AML-193 (cell line): ENCODE measurements around the gene FBLN5.
"Not testable (repeated sequence)": the region's sequence is repeated elsewhere in the genome, so short reads cannot be mapped to it uniquely, and the experiment has no call there.

Experiments
- DNase-seq, 2 experiments: peaks; one replicate each; lab custom pipeline; 2025; lab: John Stamatoyannopoulos, UW

FBLN5 gene

GRCh38 chr14:91866061-91866460, 81.4 kb downstream of the FBLN5 start:
- no peak for DNase-seq

DNA sequence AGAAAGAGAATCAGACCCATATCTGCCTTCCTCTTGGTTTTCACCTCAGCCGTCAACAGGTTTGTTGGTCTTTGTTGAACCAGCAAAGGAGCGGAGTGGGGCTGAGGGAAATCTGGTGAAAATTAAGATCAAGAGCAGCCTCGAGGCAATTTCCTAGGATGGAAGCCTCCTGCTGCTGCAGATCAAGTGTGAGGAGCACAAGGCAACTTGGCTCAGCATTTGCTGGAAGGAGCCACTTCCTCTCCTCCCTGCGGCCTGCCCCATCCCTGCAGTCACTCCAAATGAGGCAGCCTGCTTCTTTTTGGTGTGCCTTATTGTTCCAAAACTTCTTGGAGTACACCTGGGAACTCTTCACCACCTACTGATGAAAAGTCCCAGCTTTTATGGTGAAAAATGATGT, 85.1 kb downstream of the FBLN5 start:
- no peak for DNase-seq

DNA sequence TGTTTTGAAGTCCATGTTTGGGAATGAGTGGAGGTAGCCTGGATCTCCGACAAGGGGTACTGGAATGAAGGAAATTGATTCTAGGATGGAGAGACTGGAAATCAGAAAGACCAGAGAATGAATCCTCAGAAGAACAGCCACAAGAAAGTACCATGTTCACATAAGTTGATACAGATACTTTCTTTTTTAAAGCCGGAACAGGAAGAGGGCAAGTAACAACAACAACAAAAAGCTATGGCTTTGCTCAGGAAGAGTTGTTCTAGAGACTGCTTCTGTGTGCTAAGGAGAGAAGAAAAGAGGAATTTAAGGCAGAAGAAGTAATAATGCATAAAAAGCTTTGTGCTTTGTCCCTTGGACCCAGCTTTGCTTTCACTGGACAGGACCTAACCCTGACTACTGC, 86.4 kb downstream of the FBLN5 start:
- no peak for DNase-seq

GRCh38 chr14:91860238-91860637, 87.3 kb downstream of the FBLN5 start:
- no peak for DNase-seq

GRCh38 chr14:91858536-91859275, 88.8 kb downstream of the FBLN5 start:
- DNase-seq: no peak

DNA sequence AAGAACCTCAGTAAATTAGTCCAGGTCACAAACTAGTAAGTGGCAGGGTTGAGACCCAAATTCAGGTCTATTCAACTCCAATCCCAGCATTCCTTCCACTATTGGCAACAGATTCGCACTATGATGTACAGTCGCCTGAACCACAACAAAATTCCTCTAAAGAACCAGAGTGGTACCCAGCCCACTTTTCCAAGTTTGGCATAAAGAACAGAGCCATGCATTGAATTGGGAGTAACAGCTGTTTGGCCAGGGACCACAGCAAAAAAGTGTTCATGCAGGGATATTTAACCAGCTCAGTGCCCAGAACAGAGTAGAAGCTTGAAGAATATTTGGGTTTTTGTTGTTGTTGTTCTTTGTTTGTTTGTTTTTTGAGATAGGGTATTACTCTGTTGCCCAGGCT, 89.9 kb downstream of the FBLN5 start:
- no peak for DNase-seq

DNA sequence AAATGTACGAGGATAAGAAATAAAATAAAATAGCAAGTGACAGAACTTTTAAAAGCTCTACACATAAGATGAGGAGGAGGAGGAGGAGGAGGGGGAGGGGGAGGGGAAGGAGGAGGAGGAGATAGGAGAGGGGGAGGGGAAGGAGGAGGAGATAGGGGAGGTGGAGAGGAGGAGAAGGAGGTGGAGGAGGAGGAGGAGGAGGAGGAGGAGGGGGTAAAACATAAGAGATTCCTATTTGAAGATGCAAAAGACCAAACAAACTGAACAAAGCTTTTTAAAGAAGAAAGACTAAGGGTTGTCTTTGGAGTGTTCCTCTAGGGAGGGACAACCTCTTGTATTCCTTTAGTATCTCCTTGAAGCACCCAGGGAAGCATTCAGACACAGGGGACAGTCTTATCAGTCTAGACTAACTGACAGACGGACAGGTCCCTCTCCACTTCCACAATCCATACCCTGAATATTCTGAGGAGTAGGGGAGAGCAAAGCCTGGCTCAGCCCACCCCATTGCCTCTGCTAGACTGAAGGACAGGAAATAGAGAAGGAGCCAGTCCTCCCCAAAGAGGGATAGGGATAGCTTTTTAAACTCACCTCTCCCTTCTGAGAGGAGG, 93.1 kb downstream of the FBLN5 start:
- DNase-seq: no peak

DNA sequence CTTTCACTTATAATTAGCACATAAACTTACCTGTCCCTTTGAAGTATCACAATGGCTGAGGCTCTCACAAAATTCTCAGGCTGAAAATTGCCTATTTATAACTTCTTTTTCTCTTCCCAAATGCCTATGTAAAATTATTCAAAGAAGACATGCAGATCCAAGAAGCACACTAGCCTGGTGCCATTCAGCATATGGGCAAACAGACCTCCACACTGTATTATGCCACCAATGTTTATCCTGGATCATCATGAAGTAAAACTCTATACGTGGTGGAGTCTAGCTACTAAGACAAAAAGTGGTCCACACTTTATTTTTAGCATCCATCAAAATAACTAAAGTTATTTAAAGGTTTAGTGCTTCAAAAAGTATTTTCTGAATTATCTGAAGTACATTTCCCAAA, 95.9 kb downstream of the FBLN5 start:
- DNase-seq: no peak

GRCh38 chr14:91848504-91849001, 98.9 kb downstream of the FBLN5 start:
- no peak for DNase-seq

GRCh38 chr14:91847693-91848092, 99.8 kb downstream of the FBLN5 start:
- no peak for DNase-seq

- no peak for DNase-seq
Observed at GRCh38 chr14:91845652-91846051, 101.8 kb downstream of the FBLN5 start.

DNA sequence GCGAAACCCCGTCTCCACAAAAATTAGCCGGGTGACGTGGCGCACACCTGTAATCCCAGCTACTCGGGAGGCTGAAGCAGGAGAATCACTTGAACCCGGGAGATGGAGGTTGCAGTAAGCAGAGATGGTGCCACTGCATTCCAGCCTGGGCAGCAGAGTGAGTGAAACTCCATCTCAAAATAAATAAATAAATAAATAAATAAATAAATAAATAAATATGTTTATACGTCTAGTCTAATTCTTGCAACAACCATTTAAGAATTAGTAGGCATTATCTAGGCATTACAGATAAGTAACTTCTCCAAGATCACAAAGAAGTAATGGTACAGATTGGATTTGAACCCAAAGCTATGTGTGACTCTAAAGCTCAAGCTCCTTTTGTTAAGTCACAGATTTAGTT, 102.4 kb downstream of the FBLN5 start:
- DNase-seq: not testable (repeated sequence)

- no peak for DNase-seq
Observed at GRCh38 chr14:91844029-91844428, 103.5 kb downstream of the FBLN5 start.

GRCh38 chr14:91843437-91843836, 104.1 kb downstream of the FBLN5 start:
- DNase-seq: no peak

DNA sequence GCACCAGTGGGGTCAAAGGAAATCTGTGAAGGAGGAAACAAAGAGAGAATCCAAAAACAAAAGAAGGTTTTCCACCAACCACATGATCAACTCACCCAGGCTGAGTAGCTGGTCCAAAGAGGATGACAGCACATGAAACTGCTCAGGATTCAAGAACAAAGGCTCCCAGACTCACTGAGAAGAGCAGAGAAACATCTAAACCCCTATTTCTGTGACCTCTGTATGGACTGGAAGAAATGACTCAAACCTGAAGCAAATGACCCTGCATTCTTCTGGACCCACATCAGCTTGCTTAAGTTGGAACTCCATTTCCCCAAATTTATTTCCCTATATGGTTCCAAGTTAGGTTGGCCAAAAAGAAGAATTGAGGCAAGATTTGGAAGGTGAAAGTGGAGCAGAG, 106.4 kb downstream of the FBLN5 start:
- DNase-seq: no peak

- no peak for DNase-seq
Observed at GRCh38 chr14:91839749-91840148, 107.7 kb downstream of the FBLN5 start.

- DNase-seq: no peak
Observed at GRCh38 chr14:91837076-91837475, 110.4 kb downstream of the FBLN5 start.

DNA sequence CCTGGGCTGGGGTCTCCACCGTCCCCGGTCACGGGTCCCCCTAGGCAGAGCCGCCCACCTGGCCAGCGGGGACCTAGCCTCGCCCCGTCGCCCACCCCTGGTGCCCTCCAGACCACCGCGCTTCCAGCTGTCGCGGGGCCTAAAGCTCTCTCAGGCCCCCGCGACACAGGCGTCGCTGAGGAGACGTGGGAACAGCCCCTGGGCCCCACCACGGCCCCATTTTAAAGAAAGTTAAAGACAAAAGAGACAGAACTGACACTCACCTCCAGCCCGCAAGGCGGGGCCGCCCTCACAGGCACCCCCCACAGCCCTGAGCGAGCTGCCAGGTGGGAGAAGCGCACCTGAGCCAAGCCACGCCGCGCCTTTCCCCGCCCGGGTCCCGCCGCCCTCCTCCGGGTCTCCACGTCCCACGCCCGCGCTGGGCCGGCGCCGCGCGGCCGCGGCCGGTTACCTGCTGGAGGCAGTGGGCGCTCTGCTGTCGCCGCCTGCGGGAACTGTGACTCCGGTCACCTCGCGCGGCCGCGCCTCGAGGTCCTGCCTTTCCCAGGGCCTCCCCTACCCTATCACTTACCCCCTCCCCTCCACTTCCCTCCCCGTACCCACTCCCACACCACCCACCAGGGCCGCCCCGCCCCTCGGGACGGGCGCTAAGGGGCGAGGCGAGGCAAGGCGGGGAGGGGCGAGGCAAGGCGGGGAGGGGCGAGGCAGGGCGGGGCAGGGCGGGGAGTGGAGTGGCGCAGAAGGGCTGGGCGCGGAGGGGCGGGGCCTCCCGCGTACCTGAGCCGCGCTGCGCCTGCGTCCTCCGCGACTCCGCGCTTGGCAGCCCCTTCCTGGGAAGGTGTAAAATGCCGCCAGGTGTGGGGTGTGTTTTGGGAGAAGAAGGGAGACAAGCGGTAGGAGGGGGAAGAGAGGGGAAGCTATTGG, 111.3 kb downstream of the FBLN5 start:
- no peak for DNase-seq

DNA sequence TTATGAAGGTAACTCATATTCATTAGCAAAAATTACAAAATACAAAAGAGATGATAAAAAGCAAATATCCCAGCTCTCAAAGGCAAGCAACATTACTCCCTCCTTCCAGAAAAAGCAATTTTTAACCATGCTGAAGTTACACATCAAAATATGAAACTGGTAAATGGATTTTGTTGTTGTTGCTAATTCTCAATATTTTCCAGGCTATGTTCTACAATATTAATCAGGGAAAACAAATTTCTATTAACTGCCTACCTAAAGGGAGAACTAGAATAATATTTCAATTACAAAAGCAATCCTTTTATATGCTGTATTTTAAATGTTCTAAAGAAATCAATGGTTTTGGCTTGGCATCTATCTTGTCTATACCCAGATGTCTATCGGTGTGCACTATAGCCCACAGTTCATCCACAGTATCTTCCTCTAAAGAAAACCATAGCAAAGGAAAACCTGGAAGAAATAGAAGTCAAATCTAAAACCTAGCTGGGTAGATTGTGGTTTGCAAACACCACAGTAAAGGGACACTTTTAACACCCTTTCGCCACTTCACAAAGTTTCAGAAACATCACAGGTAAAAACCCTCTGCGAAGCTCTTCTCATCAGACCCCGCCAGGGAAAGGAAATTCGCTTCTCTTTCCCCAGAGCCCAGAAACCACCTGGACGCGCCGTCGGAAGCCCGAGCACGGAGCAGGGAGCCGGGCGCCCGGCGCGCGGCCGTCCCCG, 112.1 kb downstream of the FBLN5 start:
- no peak for DNase-seq

GRCh38 chr14:91834571-91834970, 112.9 kb downstream of the FBLN5 start:
- DNase-seq: no peak

GRCh38 chr14:91831337-91831736, 116.2 kb downstream of the FBLN5 start:
- no peak for DNase-seq

DNA sequence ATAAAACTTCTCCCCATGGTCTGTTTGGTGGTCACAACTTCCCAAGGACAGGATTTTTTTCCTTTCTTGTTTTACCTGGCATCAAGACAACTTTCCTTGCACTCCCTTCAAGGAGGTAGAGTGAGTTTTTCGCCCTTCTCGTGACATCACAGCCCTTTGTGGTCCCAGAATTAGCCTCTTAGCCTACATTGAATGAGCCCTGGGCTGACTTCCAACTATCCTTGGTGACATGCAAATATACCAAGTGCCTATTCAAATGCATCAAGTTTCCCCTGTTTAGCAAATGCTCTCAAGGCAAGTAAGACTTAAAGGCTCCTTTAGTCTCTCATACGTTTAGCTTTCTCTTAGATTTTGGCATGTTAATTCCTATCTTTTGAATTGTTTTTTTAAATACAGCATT, 116.7 kb downstream of the FBLN5 start:
- DNase-seq: no peak
